NCI-H460 (cell line): ENCODE data around the gene ATXN7L1. TPM values are rescaled to one million over a fixed set of nuclear protein-coding genes. Genes with fewer than 3 reads are reported as not detected.
A peak's percentile ranks its signal among the peaks of the same experiment; 100 is the strongest.

Source experiments
- DNase-seq: peaks from one replicate; pipeline ENCODE4 v3.0.0-alpha.2; 2016; ENCODE audit warnings: low read depth; ENCODE audit errors: extremely low read depth
- total RNA-seq: library from RNA; depleted of rRNA; stranded (reverse); fragments of >200 nt; shearing (Covaris generic); gene quantifications from 2 replicates; pipeline ENCODE4 v1.2.3, GENCODE V29; 2014

Gene ATXN7L1
- total RNA-seq, 1 experiment from 2014 or later, result 4.9 TPM

DNA sequence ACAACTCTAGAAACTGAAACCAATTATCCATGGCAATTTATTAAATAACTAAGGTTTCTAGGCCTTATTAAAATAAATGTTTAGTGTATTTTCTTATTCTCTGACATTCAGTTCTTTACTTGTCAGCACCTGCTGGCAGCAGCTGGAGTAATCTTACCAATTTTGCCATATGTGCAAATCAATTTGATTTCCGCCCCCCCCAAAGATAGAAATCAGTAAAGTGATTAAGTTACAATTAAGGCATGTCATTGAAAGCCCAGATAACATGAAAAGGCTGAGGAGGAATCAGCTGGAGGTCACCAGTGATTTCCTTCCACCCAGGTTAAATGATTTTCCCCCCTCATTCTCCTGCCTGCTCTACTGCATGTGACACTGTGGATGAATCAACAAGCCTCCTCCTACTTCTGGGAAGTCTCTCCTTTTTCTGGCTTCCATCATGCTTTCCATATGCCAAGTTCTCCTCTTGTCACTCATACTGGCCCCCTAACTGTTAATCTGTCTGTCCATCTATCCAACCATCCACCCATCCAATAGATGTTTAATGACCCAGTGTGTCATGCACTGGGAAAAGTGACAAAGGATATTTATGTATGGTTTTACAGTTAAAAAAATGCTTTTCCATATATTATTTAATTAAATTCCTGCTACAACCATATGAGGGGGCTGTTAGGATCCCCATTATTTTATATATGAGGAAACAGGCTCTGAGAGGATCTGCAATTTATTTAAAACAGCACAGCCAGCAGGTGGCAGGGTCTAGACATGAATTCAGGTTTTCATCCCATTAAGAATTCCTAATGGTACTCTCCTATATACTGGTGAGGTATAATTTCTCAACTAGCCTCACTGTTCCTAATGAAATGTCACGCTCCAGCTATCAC is 116.5 kb downstream of the ATXN7L1 start:
- DNase-seq, result peak; percentile 60

- DNase-seq, result no peak
Observed at GRCh38 chr7:105756367-105756766, 120.0 kb downstream of the ATXN7L1 start.

DNA sequence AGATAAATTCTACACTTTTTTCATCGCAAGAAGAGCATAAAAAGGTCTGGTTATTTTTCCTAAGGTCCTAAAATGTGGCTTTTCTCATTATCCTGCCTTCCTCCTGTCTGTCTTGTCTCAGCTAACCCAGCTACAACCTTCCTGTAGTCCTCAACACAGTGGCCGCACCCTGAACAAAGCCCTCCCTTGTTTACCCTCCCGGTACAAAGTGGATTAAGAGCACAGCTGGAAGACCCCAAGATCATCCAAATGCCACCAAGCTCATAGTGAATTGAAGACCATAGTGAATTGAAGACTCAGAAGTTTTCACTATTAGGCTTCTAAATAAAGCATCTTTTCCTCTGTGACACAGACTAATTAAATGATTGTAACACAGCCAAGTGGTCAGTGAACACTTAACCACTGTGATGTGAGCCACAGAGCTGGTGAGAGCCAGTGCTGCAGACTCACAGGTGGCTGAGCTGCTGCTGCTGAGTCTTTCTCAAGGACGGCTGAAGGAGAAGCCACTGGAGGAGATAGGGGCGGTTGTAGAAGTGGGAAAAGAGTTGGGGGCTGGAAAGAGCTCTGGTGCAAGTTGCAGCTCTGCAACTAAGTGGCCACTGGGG is 123.6 kb downstream of the ATXN7L1 start:
- no peak for DNase-seq

- DNase-seq, result no peak
Observed at GRCh38 chr7:105751054-105751453, 125.3 kb downstream of the ATXN7L1 start.

DNA sequence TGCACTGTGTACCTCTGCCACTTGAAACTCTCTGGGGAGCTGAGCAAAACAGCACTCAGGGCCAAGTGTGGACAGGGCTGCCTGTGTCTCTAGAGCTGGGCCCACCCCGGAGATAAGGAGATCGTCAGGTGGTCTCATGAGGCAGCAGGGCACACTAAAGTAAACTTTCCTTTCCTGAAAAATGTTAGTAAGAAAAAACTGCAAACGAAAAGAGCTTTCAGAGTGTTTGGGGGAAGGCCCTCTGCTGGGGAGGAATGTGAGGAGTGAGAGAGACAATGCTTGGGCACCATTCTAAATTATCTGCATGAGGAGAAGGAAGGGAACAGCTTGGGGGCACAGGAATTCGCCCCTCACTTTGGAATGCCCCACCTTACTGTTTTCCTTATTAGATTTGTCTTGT is 127.7 kb downstream of the ATXN7L1 start:
- no peak for DNase-seq

GRCh38 chr7:105745681-105746330 is 130.6 kb downstream of the ATXN7L1 start:
- DNase-seq, result peak; percentile 22

GRCh38 chr7:105744258-105744657 is 132.1 kb downstream of the ATXN7L1 start:
- no peak for DNase-seq

GRCh38 chr7:105743351-105744090 is 132.9 kb downstream of the ATXN7L1 start:
- no peak for DNase-seq

GRCh38 chr7:105742787-105743186 is 133.6 kb downstream of the ATXN7L1 start:
- DNase-seq, result no peak

- no peak for DNase-seq
Observed at GRCh38 chr7:105741982-105742381, 134.4 kb downstream of the ATXN7L1 start.

GRCh38 chr7:105738133-105738532 is 138.3 kb downstream of the ATXN7L1 start:
- no peak for DNase-seq

DNA sequence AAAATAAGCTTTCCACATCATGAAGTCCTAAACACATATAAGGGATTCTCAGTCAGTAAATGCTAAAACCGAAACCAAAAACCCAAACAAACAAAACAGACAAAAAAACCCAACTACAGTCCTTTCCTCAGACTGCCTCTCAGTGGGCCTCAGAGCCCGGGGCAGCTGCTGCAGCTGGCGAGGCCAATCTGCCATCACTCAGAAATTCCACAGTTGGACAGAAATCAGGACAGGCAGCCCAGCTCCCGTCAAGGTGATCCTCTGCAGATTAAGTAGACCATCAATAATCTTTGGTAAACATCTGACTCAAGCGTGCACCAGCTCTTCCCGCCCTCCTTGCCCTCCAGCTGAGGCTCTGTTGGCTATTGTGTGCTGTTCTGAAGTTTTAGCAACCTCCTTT is 142.2 kb downstream of the ATXN7L1 start:
- no peak for DNase-seq

GRCh38 chr7:105731042-105731441 is 145.4 kb downstream of the ATXN7L1 start:
- DNase-seq, result no peak

DNA sequence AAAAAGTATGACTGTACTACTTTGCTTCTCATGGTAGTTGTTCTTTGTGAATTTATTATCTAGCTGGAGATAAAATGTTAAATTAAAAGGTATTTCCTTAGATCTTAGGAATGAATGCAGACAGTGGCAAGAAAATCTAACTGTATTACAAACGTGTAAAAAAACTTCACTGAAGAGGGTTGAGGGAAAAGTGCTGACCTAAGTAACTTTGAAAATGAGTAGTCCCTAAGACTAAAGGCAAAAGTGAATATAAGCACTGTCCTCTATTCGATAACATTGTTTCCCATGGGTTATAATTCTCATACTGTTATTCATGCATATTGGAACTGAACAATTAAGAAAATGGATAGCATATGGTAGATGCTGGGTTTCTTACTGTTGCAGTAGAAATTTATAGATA is 148.4 kb downstream of the ATXN7L1 start:
- no peak for DNase-seq

GRCh38 chr7:105724688-105725087 is 151.7 kb downstream of the ATXN7L1 start:
- no peak for DNase-seq

DNA sequence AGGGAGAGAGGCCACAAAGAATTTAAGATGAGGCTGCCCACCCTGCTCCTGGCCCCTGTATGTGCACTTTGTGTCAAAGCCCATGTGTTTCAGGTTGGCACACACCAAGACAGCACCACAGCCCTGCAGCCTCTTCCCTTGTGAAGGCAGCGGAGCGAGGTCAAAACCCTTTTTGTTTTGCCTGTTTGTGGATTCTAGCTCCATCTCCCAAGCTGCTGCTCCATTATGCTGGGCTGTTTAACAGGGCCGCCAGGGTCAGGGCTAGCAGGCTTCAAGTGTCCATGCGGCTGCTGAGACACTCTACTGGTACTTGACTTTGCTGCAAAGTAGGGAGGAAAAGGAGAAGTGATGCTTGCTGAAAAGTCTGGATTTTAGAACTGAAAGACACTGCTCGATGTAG is 152.8 kb downstream of the ATXN7L1 start:
- DNase-seq, result no peak

GRCh38 chr7:105721571-105722104 is 154.8 kb downstream of the ATXN7L1 start:
- no peak for DNase-seq

- no peak for DNase-seq
Observed at GRCh38 chr7:105719919-105720318, 156.5 kb downstream of the ATXN7L1 start.

GRCh38 chr7:105719395-105719794 is 157.0 kb downstream of the ATXN7L1 start:
- no peak for DNase-seq

GRCh38 chr7:105718511-105718925 is 157.9 kb downstream of the ATXN7L1 start:
- no peak for DNase-seq

DNA sequence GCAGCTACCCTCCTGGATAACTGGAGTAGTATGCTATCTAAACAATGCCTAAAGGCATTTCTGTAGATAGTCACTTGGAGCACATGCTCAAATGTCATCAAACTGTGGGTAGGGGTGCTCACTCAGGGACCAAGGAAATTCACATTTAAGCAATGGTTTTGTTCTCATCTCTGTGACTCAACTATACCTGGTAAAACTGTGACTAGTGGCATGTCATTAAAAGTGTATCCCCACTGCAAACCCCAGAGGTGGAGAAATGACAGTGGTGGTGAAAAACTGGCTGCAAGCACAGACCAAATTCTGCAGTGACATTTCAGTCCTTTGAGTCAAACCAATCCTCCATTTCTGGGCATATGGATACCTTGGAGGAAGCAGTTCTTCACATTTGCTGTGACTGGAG is 160.9 kb downstream of the ATXN7L1 start:
- no peak for DNase-seq
